ENCODE measurements around the gene MAB21L4. TPM values are rescaled to one million over a fixed set of nuclear protein-coding genes. Genes with fewer than 3 reads are reported as not detected.

MAB21L4 gene
- total RNA-seq, 1 donor from 2014 or later = 0.59 TPM

DNA sequence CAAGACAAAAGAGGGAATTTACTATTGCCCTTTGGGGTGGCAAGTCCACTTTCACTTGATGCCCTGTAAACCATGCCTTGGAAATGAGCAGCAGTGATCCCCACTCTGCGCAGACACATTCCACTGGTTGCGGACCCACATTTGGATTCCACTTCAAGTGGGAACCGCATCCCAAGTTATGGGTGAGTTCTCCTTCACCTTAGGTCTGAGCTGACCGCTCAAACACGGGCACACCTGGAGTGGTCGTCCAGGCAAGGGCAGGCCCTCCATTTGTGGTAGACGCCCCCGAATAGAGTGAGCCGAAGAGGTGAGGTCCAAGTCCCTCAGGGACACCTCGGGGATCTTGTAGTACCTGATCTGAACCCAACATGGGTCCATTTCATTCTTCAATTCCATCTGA lies 37.1 kb downstream of the MAB21L4 start:
- TF ChIP-seq EZH2 (IDR thresholded peaks at IDR 0.05; ENCODE audit: insufficient read depth, low read length) = no peak
- TF ChIP-seq, protein P1, sequence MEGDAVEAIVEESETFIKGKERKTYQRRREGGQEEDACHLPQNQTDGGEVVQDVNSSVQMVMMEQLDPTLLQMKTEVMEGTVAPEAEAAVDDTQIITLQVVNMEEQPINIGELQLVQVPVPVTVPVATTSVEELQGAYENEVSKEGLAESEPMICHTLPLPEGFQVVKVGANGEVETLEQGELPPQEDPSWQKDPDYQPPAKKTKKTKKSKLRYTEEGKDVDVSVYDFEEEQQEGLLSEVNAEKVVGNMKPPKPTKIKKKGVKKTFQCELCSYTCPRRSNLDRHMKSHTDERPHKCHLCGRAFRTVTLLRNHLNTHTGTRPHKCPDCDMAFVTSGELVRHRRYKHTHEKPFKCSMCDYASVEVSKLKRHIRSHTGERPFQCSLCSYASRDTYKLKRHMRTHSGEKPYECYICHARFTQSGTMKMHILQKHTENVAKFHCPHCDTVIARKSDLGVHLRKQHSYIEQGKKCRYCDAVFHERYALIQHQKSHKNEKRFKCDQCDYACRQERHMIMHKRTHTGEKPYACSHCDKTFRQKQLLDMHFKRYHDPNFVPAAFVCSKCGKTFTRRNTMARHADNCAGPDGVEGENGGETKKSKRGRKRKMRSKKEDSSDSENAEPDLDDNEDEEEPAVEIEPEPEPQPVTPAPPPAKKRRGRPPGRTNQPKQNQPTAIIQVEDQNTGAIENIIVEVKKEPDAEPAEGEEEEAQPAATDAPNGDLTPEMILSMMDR (IDR thresholded peaks at IDR 0.05; ENCODE audit: insufficient read depth, low read depth, low read length) = no peak
- no peak overlapping the region for H2AFZ ChIP-seq (ENCODE audit: low read depth, low read length)
- H3K9ac ChIP-seq (ENCODE audit: low read length) = no peak overlapping the region
- Mint-ChIP-seq H3K27me3 (ENCODE audit: low read depth, unreplicated experiment) (peaks cover 47% of the 10 kb centered on the region), H3K4me1 (ENCODE audit: low read depth, unreplicated experiment) (no peaks in the 10 kb centered on the region), H3K36me3 (ENCODE audit: low read depth, unreplicated experiment) (peaks cover 6% of the 10 kb centered on the region), H3K27ac (ENCODE audit: unreplicated experiment) (no peak overlapping the region), H3K4me3 (ENCODE audit: unreplicated experiment) (no peak overlapping the region), H3K9me3 (ENCODE audit: unreplicated experiment) (peaks cover 16% of the 10 kb centered on the region)
- H3K4me1 ChIP-seq (ENCODE audit: insufficient read depth, low read length) = no peaks in the 10 kb centered on the region
- no peaks in the 10 kb centered on the region for H3K36me3 ChIP-seq (ENCODE audit: insufficient read depth, low read length)
- FAIRE-seq (no peak), DNase-seq (ENCODE audit: low read depth) (no peak)
- H3K4me3 ChIP-seq (ENCODE audit: insufficient read depth, low read depth, low read length) = no peak overlapping the region
- H3K27ac ChIP-seq (ENCODE audit: low read depth, low read length) = no peak overlapping the region
- H3K79me2 ChIP-seq (ENCODE audit: insufficient read depth, low read length) = no peaks in the 10 kb centered on the region
- H4K20me1 ChIP-seq (ENCODE audit: insufficient read depth, low read length) = no peaks in the 10 kb centered on the region
- H3K4me2 ChIP-seq (ENCODE audit: low read length) = no peak overlapping the region
- peaks cover 21% of the 10 kb centered on the region for H3K27me3 ChIP-seq (ENCODE audit: insufficient read depth, low read length)
- peaks cover 7% of the 10 kb centered on the region for H3K9me3 ChIP-seq (ENCODE audit: insufficient read depth, low read depth, low read length)

DNA sequence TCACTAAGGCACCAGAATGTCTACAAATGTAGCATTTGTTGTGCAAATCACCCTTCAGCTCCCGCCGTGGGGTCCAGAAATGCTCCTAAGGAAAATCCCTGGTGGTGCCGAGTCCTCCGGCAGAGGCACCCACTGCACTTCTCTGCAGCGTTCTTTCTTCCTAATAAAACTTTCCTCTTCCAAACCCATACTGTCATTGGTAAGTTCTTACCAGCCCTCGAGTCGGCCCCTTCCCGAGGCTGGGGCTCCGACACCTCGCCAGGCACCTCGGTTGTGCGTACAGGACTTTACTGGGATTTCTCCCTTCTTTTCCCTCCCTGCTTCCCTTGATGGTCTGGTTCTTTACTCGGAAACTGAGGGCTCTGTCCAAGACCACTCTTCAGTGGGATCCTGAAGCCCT lies 37.6 kb downstream of the MAB21L4 start:
- H3K4me3 ChIP-seq (ENCODE audit: insufficient read depth, low read depth, low read length) = no peak overlapping the region
- H3K9ac ChIP-seq (ENCODE audit: low read length) = no peak overlapping the region
- H2AFZ ChIP-seq (ENCODE audit: low read depth, low read length) = no peak overlapping the region
- no peak overlapping the region for H3K4me2 ChIP-seq (ENCODE audit: low read length)
- H4K20me1 ChIP-seq (ENCODE audit: insufficient read depth, low read length) = no peaks in the 10 kb centered on the region
- Mint-ChIP-seq H3K4me1 (ENCODE audit: low read depth, unreplicated experiment) (no peaks in the 10 kb centered on the region), H3K36me3 (ENCODE audit: low read depth, unreplicated experiment) (peaks cover 6% of the 10 kb centered on the region), H3K9me3 (ENCODE audit: unreplicated experiment) (peaks cover 20% of the 10 kb centered on the region), H3K27ac (ENCODE audit: unreplicated experiment) (no peak overlapping the region), H3K4me3 (ENCODE audit: unreplicated experiment) (no peak overlapping the region), H3K27me3 (ENCODE audit: low read depth, unreplicated experiment) (peaks cover 42% of the 10 kb centered on the region)
- no peak for TF ChIP-seq EZH2 (IDR thresholded peaks at IDR 0.05; ENCODE audit: insufficient read depth, low read length)
- TF ChIP-seq, protein P1 (IDR thresholded peaks at IDR 0.05; ENCODE audit: insufficient read depth, low read depth, low read length) = no peak
- H3K9me3 ChIP-seq (ENCODE audit: insufficient read depth, low read depth, low read length) = peaks cover 7% of the 10 kb centered on the region
- no peak overlapping the region for H3K27ac ChIP-seq (ENCODE audit: low read depth, low read length)
- H3K27me3 ChIP-seq (ENCODE audit: insufficient read depth, low read length) = peaks cover 20% of the 10 kb centered on the region
- H3K36me3 ChIP-seq (ENCODE audit: insufficient read depth, low read length) = no peaks in the 10 kb centered on the region
- DNase-seq (ENCODE audit: low read depth) (no peak), FAIRE-seq (no peak)
- H3K79me2 ChIP-seq (ENCODE audit: insufficient read depth, low read length) = no peaks in the 10 kb centered on the region
- no peaks in the 10 kb centered on the region for H3K4me1 ChIP-seq (ENCODE audit: insufficient read depth, low read length)

DNA sequence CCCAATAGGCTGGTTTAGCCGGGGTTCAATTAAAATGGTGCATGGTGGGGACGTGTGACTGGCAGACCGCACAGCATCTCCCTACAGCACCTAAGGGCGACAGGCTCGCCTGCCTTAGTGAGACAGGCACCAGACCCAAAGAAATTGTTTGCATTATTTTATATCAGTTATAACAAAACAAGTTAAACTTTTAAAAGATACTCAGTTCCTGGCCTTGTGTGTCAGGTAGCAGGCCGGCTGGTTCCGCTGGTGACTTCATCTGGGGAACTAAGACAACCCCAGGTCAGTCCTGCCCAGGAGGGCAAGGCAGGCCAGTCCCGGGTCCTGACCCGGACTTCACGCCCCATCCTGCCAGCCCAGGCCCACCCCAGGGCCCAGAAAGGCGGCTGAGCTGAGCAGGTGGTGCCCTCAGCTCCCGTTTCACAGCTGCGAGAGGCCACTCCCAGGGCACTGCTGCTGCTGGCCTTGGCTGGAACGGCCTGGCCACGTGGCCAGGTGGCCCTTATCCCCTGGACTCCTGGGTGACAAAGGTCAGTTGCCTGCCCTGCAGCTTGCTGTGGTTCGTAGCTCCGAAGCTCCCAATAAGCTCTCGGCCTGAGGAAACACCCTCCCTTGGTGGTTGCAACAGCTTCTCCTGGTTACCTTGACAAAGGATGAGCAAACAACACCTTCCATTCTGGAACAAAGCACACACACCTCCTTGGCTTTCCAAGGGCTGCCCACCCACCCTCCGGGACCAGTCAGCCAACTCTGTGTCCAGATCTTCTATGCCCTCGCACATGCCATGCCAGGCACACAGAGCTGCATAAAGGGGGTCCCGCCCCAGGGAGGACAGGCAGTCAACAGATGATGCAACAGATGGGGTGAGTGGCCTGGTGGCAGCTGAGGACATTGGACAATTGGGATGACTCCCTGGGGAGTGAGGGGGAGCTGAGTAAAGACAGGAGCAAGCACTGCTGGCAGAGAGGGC lies 38.6 kb downstream of the MAB21L4 start:
- no peak overlapping the region for H3K9ac ChIP-seq (ENCODE audit: low read length)
- H3K4me1 Mint-ChIP-seq (ENCODE audit: low read depth, unreplicated experiment) = no peaks in the 10 kb centered on the region
- H3K4me2 ChIP-seq (ENCODE audit: low read length) = no peak overlapping the region
- H2AFZ ChIP-seq (ENCODE audit: low read depth, low read length) = no peak overlapping the region
- no peak for FAIRE-seq
- peaks cover 36% of the 10 kb centered on the region for H3K27me3 Mint-ChIP-seq (ENCODE audit: low read depth, unreplicated experiment)
- no peak overlapping the region for H3K4me3 Mint-ChIP-seq (ENCODE audit: unreplicated experiment)
- H3K36me3 Mint-ChIP-seq (ENCODE audit: low read depth, unreplicated experiment) = peaks cover 6% of the 10 kb centered on the region
- H3K27me3 ChIP-seq (ENCODE audit: insufficient read depth, low read length) = peaks cover 16% of the 10 kb centered on the region
- TF ChIP-seq, protein P1 (IDR thresholded peaks at IDR 0.05; ENCODE audit: insufficient read depth, low read depth, low read length) = no peak
- TF ChIP-seq EZH2 (IDR thresholded peaks at IDR 0.05; ENCODE audit: insufficient read depth, low read length) = no peak
- no peak overlapping the region for H3K27ac Mint-ChIP-seq (ENCODE audit: unreplicated experiment)
- H3K27ac ChIP-seq (ENCODE audit: low read depth, low read length) = no peak overlapping the region
- H3K36me3 ChIP-seq (ENCODE audit: insufficient read depth, low read length) = no peaks in the 10 kb centered on the region
- peaks cover 21% of the 10 kb centered on the region for H3K9me3 Mint-ChIP-seq (ENCODE audit: unreplicated experiment)
- peaks cover 7% of the 10 kb centered on the region for H3K9me3 ChIP-seq (ENCODE audit: insufficient read depth, low read depth, low read length)
- H4K20me1 ChIP-seq (ENCODE audit: insufficient read depth, low read length) = no peaks in the 10 kb centered on the region
- DNase-seq (ENCODE audit: low read depth) = no peak
- H3K79me2 ChIP-seq (ENCODE audit: insufficient read depth, low read length) = no peaks in the 10 kb centered on the region
- H3K4me3 ChIP-seq (ENCODE audit: insufficient read depth, low read depth, low read length) = no peak overlapping the region
- H3K4me1 ChIP-seq (ENCODE audit: insufficient read depth, low read length) = no peaks in the 10 kb centered on the region
